Fibroblast of pulmonary artery (primary cell): ENCODE data around the gene SRGN.
"Not testable (repeated sequence)": the region's sequence is repeated elsewhere in the genome, so short reads cannot be mapped to it uniquely, and the experiment has no call there.

Experiments used
- DNase-seq: peaks from one replicate; pipeline ENCODE4 v3.0.0-alpha.2; 2010; ENCODE audit warnings: low read depth
- H3K4me3 ChIP-seq: replicated peaks from 2 replicates; pipeline ENCODE4 v1.5.1; 2011; ENCODE audit warnings: low read depth, mild to moderate bottlenecking, control low read depth, low read length, moderate library complexity
- TF ChIP-seq, protein P1 (sequence below): IDR thresholded peaks from 2 replicates; pipeline ENCODE4 v1.5.1; 2011; ENCODE audit warnings: mild to moderate bottlenecking, control low read depth, low read length, inconsistent platforms; ENCODE audit errors: missing control alignments

SRGN gene

DNA sequence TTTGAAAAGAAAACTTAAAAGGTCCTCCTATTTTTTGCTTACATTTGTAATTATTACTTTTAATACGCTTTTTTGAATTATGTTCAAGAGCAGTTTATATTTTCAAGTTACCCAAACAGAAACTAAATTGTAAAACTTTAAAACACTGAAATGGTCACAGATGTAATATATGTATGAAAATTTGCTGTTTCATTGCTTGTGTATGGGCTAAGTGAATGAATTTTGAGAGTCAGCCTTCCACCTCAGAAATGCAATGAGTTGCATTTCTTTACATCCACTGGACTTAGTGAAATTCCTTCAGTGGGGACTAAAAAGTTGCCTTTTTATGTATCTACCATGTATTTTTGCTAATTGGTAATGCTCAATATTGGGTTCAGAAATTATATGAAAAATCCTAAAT, 37.7 kb downstream of the SRGN start:
- DNase-seq: no peak
- peak overlapping the region; percentile 95 for H3K4me3 ChIP-seq
- TF ChIP-seq, protein P1, sequence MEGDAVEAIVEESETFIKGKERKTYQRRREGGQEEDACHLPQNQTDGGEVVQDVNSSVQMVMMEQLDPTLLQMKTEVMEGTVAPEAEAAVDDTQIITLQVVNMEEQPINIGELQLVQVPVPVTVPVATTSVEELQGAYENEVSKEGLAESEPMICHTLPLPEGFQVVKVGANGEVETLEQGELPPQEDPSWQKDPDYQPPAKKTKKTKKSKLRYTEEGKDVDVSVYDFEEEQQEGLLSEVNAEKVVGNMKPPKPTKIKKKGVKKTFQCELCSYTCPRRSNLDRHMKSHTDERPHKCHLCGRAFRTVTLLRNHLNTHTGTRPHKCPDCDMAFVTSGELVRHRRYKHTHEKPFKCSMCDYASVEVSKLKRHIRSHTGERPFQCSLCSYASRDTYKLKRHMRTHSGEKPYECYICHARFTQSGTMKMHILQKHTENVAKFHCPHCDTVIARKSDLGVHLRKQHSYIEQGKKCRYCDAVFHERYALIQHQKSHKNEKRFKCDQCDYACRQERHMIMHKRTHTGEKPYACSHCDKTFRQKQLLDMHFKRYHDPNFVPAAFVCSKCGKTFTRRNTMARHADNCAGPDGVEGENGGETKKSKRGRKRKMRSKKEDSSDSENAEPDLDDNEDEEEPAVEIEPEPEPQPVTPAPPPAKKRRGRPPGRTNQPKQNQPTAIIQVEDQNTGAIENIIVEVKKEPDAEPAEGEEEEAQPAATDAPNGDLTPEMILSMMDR: no peak

DNA sequence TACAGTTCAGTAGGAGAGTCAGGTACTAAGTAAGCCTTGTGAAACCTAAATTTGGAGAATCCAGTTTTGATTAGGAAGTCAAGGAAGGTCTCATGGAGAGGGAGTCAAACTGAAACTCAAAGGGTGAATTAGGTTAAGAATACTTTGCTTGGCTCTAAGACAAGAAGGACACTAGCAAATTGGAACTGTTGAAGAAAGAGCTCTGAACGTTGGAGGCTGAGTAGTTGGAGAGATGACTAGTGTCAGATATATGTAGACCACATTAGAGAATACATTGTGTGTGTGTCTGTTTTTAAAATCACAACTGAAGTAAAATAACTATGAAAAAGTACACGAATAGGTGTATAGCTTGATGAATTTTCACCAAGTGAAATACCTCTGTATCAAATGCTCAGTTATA, 42.3 kb downstream of the SRGN start:
- TF ChIP-seq, protein P1: no peak
- no peak overlapping the region for H3K4me3 ChIP-seq
- peak; percentile 11 for DNase-seq

DNA sequence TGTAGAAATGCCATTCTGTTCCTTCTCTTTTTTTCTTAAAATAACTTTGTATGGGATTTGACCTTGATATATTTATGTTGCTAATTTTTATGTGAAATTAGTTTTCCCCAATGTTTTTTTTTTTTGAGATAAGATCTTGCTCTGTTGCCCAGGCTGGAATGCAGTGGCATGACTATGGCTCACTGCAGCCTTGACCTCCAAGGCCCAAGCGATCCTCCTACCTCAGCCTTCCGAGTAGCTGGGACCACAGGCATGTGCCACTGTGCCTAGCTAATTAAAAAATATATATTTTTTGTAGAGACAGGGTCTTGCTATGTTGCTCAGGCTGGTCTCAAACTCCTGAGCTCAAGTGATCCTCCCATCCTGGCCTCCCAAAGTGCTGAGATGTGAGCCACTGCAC, 52.1 kb downstream of the SRGN start:
- H3K4me3 ChIP-seq: no peak overlapping the region
- TF ChIP-seq, protein P1: no peak
- no peak for DNase-seq

DNA sequence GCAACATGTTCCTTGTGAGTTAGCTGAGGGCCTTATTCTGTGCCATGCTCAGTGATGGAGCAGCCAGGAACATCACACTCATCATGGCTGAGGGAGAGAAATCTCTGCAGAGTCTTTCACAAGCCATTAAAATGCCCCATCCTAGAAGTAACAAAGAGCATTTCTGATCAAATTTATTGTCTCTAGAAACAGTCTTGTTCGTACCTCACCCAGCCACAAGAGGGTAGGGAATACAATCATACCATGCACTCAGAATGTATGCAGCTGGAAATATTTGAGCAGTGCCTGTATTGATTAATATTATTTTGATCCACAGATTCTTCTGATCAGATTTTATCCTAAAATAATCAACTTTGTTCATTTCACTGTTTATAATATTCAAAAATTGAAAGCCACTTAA, 53.4 kb downstream of the SRGN start:
- TF ChIP-seq, protein P1: peak; percentile 5
- H3K4me3 ChIP-seq: no peak overlapping the region
- no peak for DNase-seq

DNA sequence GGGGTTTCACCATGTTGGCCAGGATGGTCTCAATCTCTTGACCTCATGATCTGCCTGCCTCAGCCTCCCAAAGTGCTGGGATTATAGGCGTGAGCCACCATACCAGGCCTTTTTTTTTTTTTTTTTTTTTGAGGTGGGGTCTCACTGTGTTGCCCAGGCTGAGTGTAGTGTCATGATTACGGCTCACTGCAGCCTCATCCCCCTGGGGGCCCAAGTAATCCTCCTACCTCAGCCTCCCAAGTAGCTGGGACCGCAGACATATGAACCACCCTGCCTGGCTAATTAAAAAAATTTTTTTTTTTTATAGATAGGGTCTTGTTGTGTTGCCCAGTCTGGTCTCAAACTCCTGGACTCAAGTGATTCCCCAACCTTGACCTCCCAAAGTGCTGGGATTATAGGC, 54.2 kb downstream of the SRGN start:
- DNase-seq, H3K4me3 ChIP-seq: not testable (repeated sequence)

DNA sequence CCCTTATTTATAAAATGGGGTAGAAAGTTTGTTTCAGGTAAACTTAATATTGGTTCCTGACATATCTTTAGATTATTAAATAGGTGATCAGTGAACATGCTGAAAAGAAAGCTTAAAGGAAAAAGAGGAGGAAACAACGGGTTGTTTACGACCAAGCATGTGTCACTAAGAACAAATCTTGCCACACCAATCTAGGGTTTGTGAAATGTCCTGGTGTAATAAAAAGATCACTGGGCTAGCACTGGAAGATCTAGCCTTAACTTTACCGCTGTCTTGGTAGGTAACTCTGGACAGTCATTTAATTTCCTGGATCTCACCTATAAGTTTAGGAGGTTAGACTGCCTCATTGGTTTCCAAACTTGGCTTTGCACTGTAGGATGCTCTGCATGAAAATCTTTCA, 55.1 kb downstream of the SRGN start:
- TF ChIP-seq, protein P1: no peak
- no peak for DNase-seq
- H3K4me3 ChIP-seq: no peak overlapping the region

DNA sequence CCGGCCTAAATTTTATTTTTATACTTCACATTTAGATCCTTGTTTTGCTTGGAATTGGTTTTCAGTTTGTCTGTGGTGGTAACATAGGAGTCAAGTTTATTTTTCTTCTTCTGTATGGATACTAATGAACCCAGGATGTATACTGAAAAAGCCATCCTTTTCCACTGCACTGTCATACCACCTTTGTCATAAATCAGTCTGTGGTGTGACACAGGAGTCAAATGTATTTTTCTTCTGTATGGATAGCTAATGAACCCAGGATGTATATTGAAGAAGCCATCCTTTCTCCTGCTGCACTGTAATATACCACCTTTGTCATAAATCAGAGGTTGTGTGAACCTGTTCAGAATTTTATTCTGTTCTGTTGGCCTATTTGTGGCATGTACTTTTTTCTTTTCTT, 57.4 kb downstream of the SRGN start:
- no peak for DNase-seq
- TF ChIP-seq, protein P1: no peak
- no peak overlapping the region for H3K4me3 ChIP-seq

DNA sequence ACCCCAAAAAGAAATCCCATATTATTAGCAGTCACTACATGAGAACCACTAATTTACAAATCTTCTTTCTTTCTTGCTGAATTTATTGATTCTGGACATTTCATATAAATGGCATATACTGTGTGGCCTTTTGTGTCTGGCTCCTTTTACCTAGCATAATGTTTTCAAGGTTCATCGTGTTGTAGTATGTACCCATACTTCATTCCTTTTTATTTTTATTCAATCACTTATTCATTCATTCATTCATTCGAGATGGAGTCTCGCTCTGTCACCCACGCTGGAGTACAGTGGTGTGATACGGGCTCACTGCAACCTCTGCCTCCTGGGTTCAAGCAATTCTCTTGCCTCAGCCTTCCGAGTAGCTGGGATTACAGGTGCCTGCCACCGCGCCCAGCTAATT, 58.0 kb downstream of the SRGN start:
- DNase-seq: no peak
- no peak overlapping the region for H3K4me3 ChIP-seq
- TF ChIP-seq, protein P1: no peak
